GM12891 (cell line): ENCODE results near the gene EID3.

Experiments used
- PAX5 ChIP-seq: IDR thresholded peaks from 2 replicates; pipeline ENCODE4 v1.6.1; 2011; ENCODE audit warnings: low read length, moderate library complexity, mild to moderate bottlenecking; ENCODE audit not compliant: insufficient read depth, severe bottlenecking
- POLR2A ChIP-seq: IDR thresholded peaks from 2 replicates; pipeline ENCODE4 v1.6.1; 2011; ENCODE audit warnings: low read depth, low read length, control low read depth
- POLR2AphosphoS5 ChIP-seq: IDR thresholded peaks from 2 replicates; pipeline ENCODE4 v1.6.1; 2011; ENCODE audit warnings: low read depth, low read length, control low read depth

DNA sequence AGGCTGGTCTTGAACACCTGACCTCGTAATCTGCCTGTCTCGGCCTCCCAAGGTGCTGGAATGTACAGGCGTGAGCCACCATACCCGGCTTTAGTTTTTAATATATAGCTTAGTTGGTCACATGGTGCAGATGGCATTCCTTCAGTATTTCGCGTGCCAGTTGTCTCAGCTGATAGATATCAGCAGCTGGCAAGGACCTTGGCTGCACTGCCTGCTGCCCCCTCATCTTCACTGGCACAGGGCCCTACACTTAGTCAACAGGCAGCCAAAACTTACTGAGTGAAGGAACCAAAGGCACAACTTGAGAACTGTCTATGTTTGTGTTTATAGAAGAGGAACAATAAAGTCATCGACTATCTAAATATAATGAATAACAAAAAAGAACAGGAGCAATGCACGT is 31.0 kb downstream of the EID3 start:
- TF ChIP-seq PAX5, result no peak
- TF ChIP-seq POLR2A, result no peak
- no peak for TF ChIP-seq POLR2AphosphoS5
